HK-2 (cell line): ENCODE results near the gene GADD45GIP1.
"Not testable (repeated sequence)": the region's sequence is repeated elsewhere in the genome, so short reads cannot be mapped to it uniquely, and the experiment has no call there.

Experiments used
- DNase-seq: peaks from one replicate; pipeline ENCODE4 v3.0.0-alpha.2; 2018; ENCODE audit not compliant: unreplicated experiment

Gene GADD45GIP1

GRCh38 chr19:12957389-12957952 lies 448 bp upstream of the GADD45GIP1 start:
- not testable (repeated sequence) for DNase-seq

- DNase-seq = no peak
Observed at GRCh38 chr19:12955996-12956395, 1.0 kb downstream of the GADD45GIP1 start.

- DNase-seq = not testable (repeated sequence)
Observed at GRCh38 chr19:12955575-12955974, 1.4 kb downstream of the GADD45GIP1 start.

DNA sequence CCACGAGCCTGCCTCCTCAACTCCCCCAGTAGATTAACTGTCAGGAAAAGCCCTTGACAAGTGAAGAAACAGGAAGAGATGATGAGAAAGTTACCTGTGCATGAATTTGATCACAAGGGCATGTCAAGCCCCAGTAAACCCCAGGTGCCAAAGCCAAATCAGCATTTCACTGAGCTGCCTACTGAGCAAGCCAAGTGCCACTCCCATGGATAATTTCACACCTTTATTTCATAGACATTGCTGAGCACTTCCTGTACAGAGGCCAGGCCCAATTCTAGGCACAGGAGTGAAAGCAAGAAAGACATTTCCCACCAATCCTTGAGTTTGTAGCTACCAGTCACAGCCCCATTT lies 2.4 kb downstream of the GADD45GIP1 start:
- DNase-seq = no peak

- DNase-seq = no peak
Observed at GRCh38 chr19:12953799-12954611, 3.0 kb downstream of the GADD45GIP1 start.

DNA sequence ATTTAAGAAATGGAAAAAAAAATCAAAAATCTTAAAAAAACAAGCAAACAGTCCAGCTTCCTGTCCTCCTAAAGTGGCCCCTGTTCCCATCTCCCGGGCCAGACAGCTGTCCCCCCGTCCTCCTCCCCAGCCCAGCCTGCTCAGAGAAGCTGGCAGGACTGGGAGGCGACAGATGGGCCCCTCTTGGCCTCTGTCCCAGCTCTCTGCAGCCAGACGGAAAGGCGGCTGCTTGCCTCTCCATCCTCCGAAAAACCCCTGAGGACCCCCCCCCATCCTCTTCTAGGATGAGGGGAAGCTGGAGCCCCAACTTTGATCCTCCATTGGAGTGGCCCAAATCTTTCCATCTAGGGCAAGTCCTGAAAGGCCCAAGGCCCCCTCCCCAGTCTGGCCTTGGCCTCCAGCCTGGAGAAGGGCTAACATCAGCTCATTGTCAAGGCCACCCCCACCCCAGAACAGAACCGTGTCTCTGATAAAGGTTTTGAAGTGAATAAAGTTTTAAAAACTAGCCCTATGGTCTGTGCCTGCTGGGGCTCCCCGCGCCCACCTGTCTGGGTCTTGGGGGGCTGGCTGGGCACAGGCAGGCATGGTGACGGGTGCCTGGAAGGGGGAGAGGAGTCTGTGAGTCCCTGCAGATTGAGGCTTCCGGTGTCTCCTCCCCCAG lies 3.8 kb downstream of the GADD45GIP1 start:
- DNase-seq = no peak

DNA sequence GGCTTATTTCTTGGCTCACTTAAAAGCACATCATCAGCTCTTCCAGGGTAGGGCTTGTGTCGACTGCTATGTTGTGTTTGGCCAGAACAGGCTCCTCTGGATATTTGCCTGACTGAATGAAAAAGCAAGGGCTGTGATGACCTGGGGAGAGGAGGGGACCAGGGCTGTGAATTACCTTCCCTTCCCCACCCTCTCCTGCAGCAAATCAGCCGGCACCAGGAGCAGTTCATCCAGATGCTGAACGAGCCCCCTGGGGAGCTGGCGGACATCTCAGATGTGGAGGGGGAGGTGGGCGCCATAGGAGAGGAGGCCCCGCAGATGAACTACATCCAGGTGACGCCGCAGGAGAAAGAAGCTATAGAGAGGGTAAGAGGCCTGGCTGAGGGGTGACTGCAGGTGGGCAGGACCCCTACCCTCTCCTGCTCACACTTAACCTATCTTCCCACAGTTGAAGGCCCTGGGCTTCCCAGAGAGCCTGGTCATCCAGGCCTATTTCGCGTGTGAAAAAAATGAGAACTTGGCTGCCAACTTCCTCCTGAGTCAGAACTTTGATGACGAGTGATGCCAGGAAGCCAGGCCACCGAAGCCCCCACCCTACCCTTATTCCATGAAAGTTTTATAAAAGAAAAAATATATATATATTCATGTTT lies 4.4 kb downstream of the GADD45GIP1 start:
- no peak for DNase-seq

GRCh38 chr19:12952050-12952449 lies 5.0 kb downstream of the GADD45GIP1 start:
- not testable (repeated sequence) for DNase-seq

- no peak for DNase-seq
Observed at GRCh38 chr19:12949363-12950283, 7.4 kb downstream of the GADD45GIP1 start.

- no peak for DNase-seq
Observed at GRCh38 chr19:12948612-12949362, 8.2 kb downstream of the GADD45GIP1 start.

DNA sequence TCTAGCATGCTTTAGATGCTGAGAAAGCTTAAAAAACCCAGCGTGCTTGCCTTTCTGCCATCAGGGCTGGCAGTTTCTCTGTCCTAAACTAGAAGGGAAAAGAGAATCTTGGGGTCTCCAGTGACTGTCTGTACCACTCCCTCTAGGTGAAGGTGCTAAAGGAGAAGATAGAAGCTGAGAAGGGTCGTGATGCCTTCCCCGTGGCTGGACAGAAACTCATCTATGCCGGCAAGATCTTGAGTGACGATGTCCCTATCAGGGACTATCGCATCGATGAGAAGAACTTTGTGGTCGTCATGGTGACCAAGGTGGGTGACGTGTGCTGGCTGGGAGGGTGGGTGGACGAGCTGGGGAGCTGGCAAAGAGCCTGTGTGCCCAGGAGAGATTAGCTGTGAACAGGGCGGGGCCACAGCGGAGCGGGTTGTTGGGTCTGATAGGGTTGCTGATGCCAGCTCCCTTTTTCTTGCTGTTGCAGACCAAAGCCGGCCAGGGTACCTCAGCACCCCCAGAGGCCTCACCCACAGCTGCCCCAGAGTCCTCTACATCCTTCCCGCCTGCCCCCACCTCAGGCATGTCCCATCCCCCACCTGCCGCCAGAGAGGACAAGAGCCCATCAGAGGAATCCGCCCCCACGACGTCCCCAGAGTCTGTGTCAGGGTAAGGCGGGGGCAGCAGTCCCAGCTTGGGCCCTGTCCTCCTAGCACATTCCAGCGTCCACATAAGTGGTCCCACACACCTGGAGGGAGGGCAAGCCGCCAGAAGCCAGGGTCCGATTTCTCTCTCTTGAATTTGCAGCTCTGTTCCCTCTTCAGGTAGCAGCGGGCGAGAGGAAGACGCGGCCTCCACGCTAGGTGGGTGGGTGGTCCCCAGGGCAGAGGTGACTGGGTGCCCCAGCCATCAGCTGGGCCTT lies 9.1 kb downstream of the GADD45GIP1 start:
- no peak for DNase-seq

- no peak for DNase-seq
Observed at GRCh38 chr19:12946731-12947496, 10.1 kb downstream of the GADD45GIP1 start.

GRCh38 chr19:12946092-12946721 lies 10.8 kb downstream of the GADD45GIP1 start:
- DNase-seq = peak; percentile 82

DNA sequence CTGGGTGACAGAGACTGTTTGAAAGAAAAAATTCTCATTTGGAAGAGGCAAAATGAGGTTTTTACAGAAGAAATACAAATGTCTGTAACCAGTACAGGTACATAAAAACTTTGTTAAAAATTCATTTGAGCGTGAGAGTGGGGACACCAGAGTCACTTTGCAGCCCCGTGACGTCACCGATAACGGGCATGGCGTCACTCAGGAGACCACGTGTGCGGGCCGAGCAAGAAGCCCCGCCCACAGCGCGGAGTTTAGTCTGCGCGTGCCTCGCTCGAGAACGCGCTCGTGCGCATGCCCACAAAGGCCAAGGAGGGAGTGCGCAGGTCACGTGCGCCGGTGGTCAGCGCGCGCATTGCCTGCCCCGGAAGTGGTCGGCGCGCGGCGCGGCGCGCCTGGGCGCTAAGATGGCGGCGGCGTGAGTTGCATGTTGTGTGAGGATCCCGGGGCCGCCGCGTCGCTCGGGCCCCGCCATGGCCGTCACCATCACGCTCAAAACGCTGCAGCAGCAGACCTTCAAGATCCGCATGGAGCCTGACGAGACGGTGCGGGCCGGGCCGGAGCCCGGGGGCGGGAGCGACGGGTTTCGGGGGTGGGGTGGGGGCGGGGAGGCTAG lies 11.4 kb downstream of the GADD45GIP1 start, which contains the start of gene RAD23A:
Gene RAD23A, plus strand, starts transcription at position 384 of the 613 bp plus-strand sequence. Its CDS starts 87 bp downstream, at position 471.
- DNase-seq = peak; percentile 97

- DNase-seq = no peak
Observed at GRCh38 chr19:12944104-12944674, 12.8 kb downstream of the GADD45GIP1 start.

DNA sequence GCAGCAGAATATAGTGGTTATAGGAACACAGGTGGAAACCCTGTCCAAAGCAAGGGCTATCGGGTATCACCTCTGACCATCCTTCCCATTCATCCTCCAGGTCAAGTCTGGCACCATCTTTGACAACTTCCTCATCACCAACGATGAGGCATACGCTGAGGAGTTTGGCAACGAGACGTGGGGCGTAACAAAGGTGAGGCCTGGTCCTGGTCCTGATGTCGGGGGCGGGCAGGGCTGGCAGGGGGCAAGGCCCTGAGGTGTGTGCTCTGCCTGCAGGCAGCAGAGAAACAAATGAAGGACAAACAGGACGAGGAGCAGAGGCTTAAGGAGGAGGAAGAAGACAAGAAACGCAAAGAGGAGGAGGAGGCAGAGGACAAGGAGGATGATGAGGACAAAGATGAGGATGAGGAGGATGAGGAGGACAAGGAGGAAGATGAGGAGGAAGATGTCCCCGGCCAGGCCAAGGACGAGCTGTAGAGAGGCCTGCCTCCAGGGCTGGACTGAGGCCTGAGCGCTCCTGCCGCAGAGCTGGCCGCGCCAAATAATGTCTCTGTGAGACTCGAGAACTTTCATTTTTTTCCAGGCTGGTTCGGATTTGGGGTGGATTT lies 13.5 kb downstream of the GADD45GIP1 start:
- no peak for DNase-seq

GRCh38 chr19:12940897-12941296 lies 16.1 kb downstream of the GADD45GIP1 start:
- DNase-seq = no peak
